HG03175 (cell line): ENCODE measurements around the gene MCC.
A peak's percentile ranks its signal among the peaks of the same experiment; 100 is the strongest.

Experiments
- ATAC-seq: cut with Tn5 transposase; IDR thresholded peaks from one replicate; pipeline ENCODE4 v1.9.1; 2021; ENCODE audit warnings: mild to moderate bottlenecking, moderate library complexity; ENCODE audit not compliant: unreplicated experiment

MCC gene

DNA sequence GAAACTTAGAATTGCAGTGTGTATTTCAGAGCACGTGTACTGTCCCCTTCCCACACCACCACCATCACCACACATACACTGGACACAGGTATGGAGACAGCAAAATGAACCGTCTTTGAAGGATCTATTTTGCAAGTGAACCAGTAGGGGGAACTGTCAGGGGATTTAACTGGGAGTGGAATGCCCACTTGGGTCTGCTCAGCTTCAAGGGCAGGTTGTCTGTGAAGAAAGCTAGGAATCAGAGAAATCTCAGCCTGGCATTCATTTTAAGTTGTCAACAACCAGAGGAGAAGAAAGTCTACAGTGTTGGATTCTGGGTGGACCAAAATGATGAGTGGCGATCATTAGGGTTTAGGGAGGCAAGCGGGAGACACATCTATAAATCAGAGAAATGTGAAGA is 364.6 kb downstream of the MCC start:
- no peak for ATAC-seq

DNA sequence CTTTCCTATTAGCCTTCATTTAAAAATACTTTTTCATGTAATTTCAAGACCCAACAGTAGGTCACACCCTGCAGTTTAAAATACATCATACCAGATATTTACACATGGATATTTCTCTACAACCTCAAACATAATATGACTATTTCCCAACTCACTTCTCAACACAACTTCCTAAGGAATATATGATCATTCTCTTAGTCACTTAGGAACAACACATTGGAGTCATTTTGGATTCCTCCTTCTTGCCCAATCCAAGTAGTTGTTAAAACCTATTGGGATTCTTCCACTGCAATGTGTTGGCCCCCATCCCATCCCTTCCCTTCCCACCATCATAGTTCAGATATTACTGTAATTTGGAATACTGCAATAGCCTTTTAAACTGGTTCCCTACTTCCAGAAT is 366.2 kb downstream of the MCC start:
- no peak for ATAC-seq

DNA sequence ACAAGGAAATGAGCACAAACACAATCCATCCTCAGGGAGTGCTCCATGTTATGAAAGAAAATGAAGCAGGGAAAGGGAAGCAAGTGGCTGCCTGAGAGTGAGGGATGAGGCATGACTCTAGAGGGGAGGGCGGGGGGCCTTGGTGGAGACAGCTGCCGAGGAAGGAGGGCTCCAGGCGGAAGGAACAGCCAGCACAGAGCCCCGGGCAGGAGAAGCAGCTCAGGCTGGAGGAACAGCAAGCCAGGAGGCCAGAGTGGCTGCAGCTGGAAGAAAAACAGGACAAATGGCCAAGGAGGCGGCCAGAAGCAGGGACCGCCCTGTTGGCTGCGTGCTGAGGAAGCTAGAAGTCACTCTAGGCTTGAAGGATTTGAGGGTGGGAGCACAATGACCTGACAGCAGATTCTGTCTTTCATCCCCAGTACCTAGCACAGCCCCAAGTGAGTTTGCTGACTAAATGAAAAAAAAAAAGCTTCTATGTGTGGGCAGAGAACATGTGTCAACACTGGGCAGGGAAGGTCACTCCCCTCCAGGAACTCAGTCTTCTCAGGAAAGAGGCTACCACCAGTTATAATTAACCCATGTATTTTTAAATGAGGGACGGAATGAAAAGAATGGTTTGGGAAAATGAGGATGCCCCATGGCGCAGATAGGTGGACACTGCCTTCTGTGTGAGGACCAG is 368.9 kb downstream of the MCC start:
- no peak for ATAC-seq

DNA sequence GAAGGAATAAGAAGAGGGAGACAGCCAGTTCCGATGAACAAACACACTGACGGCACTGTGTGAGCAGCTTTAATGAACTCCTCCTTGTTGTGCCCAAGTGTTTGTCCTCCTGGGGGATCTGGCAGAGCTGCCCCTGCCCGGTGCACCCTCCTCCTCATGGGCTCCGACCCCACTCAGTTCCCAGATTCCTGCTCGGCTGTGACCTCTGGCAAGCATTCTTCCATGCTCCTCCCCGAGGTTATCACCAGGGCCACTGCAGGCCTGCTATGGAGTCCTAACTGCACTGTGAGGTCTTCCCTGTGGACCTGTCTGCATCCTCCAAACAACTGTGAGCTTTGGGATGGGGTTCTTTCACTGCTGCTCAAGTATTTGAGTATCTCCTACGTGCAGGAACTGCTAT is 369.5 kb downstream of the MCC start:
- no peak for ATAC-seq

DNA sequence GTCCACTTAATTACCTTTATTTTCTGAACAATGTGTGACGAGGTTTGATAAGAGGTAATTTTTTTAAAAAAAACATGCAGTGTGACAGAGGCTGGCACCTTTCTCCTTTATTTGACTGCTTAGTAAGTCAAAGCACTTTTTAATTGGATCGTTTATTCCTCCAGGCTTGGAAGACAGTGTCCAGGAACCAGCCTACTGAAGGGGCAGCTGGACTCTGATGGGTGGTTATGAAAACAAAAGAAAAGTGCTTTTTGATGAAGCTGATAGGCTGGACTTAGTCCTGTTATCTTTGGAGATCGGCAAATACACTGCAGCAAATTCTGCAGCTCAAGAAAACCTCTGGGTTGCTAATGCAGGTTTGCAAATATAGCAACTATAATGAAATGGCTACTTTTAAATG is 370.0 kb downstream of the MCC start:
- ATAC-seq, result no peak

DNA sequence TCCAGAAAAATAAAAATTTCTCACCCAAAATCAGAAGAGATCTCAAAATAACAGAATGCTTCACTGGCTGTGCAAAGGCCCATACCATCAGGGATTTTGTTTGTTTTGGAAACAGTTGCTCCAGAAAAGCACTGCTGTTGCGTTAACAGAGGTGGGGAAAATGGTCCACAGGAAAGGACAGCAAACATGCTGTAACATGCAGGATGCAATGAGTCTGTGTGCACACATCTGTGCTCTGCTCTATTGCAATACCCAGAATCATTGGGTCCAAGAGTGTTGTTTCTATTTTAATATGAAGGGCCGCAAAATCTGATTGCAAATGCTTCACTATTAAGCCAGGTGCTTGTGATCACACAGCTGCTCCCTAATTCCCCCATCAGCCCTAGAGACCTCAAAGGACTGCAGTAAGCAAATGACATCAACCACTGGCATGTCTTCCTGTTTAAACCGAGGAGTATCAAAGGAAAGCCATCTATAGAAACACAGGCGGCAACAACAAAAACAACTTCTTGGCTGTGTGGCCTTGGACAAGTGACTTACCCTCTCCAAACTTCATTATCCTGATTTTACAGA is 370.6 kb downstream of the MCC start:
- no peak for ATAC-seq

DNA sequence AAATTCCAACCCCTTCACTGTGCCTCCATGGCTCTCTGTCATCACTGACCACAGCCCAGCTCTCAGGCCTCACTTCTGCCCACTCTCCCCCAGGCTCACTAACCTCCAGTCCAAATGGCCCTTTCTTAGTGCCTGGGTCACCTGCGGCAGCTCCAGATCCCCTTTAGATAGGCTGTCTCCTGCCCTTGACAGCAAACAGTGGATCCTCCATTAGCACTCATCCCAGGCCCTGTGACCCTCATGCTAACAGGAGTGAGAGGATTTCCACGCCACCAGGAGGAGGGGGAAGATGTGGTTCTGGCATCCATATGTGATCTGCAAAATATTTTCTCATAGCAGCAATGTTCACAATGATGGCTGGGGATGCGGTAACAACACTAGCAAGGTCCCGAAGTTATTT is 372.3 kb downstream of the MCC start:
- no peak for ATAC-seq

DNA sequence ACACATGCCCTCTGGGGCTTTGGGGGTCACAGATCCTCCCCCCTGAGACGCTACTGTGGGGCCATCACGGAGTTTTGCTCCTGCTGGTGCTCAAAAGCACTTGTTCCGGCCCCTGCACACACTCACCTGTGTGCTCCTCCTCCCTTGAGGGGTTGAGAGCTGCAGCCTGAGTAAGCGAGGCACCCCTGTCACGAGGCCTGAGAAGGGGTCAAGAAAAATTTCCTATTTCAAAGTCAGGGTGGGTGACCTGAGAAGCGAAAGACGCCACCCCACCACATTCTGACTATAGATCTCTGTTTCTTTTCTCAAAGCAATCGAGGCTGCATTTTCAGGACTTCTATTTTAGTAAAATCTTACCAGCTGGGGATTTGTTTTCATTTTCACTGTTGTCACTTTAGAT is 373.2 kb downstream of the MCC start:
- peak; percentile 66 for ATAC-seq

DNA sequence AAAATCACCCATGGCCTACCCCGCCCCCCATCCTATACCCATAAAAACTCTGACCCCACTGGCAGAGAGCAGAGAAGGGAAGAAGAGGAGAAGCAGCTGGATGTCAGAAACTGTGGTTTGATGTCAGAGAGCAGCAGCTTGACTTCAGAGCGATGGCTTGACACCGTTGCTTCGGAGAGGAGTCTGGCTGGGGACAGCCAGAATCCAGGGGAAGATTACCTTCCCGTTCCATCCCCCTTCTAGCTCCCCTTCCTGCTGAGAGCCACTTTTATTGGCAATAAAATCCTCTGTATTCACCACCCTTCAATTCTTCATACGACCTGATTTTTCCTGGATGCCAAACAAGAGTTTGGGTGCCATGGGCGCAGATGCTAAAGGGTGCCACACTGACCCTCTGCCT is 373.7 kb downstream of the MCC start:
- no peak for ATAC-seq

DNA sequence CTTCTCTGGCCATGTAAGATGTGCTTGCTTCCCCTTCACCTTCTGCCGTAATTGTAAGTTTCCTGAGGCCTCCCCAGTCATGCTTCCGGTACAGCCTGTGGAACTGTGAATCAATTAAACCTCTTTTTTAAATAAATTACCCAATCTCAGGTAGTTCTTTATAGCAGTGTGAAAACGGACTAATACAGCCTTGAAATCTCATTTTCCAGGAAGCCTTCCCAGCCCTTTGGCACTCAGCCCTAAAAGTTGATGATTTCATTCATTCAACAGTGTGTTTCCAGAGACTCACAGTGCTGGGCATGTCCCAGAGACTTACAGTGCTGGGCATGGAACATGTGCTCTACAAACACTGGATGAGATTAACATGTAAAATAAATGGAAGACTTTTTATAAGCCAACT is 375.8 kb downstream of the MCC start:
- no peak for ATAC-seq

DNA sequence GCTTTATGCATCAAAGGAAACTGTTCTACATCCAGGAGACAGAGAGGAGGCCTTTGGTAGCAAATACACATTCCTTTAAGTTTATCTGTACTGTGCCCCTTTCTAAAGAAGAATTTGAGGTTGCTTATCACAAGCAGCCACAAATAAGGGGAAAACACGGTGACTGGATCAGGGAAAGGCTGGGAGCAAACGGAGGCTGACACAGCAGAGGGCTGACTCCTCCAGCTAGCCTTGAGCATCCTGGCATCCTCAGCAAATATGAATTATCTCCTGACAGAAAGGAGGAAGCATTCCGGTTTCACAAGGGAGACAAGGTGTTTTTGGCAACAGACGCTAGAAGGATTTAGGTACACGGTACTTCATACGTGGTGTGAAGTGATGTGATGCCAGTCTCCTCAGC is 378.1 kb downstream of the MCC start:
- ATAC-seq, result no peak

DNA sequence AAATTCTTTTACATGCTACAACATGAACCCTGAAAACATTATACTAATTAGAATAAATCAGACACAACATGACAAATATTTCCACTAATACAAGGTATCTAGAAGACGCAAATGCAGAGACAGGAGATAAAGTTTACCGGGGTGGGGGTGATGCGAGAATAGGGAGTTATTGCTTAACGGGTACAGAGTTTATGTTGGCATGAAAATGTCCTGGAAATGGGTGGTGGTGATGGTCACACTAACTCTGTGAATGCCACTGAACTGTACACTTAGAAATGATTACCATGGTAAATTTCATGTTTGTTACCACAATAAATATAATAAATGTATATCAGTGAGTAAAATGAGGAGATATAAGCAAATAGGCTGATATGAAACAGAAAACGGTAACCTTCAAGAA is 378.9 kb downstream of the MCC start:
- ATAC-seq, result no peak

DNA sequence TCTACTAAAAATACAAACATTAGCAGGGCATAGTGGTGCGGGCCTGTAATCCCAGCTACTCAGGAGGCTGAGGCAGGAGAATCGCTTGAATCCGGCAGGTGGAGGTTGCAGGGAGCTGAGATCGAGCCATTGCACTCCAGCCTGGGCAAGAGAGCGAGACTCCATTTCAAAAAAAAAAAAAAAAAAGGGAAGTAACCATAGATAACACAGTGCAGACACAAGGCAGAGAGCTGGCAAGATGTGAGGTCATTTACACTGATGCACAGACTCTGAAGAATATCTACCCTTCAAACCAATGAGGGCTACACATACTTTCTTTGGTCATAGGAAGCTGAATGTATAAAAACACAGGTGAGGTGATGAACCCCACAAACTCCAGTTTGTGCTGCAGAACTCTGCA is 379.8 kb downstream of the MCC start:
- no peak for ATAC-seq

DNA sequence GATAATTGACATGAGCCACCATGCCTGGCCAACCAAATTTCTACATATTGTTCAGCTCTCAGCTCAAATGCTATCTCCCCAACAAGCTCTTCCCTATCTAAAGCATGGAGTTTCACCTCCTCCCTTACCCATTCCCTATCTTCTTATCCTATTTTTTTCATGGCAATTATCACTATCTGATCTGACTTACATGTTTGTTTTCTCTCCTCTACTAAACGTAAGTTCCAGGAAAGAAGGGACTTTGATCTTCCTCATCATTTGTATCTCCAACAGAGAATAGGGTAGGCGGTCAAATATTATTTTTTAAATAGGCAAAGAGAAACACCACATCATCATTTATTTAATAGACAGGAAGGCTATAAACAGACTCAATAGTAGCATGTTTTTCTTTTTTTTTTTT is 381.4 kb downstream of the MCC start:
- ATAC-seq, result no peak

DNA sequence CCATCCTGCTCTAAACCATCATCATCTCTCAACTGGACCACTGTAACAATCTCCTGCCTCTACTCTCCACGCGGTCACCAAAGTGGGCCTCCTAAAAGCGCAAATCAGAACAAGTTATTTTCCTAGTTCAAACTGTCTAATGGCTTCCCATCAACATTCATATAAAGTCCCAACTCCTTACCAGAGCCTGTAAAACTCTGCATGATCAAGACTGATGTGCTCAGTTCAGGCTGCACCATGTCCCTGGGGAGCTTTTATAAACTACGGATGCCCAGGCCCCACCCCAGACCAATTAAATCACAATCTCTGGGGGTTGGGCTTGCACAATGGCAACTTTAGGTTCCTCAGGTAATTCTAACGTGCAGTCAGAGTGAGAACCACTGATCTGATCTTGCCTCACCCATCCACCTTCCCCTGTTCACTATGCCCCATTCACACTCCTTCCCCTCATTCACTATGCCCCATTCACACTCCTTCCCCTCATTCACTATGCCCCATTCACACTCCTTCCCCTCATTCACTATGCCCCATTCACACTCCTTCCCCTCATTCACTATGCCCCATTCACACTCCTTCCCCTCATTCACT is 382.5 kb downstream of the MCC start:
- ATAC-seq, result no peak

DNA sequence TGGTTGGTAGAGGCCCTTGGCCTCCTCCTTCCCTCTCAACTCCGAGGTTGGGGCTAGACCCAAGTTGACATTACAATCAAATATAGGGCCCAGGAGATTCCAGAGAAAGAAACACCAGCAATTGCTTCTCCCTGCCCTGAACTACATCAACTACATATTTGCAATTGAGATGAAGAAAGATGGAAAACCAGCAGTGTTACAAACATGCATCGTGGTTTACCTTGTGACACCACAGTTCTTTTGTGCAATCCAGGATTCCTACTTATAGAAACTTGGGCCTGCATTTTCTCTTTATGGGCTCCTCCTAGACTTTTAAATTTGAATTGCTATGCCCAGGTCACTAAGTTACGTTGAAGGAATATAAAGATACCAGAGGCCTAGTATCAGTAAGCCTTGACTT is 384.9 kb downstream of the MCC start:
- ATAC-seq, result no peak

DNA sequence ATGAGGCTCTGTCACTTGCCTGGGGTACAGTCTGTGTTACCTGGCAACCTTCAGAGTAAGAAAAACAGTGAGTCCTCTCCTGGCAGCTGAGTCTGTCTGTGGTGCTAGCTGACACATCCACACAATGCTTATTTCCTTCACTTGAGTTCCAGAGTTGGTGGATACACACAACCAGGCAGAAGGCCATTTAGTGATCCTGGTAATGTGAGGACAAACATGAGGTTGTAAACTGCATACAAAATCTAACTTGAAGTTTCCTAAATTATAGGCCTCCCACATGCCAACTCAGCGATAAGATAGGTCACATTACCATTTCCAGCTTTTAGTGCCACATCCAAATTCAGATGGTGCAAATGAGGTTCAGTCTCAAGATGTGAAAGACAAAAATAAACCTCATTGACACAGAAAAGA is 386.1 kb downstream of the MCC start:
- ATAC-seq, result no peak

DNA sequence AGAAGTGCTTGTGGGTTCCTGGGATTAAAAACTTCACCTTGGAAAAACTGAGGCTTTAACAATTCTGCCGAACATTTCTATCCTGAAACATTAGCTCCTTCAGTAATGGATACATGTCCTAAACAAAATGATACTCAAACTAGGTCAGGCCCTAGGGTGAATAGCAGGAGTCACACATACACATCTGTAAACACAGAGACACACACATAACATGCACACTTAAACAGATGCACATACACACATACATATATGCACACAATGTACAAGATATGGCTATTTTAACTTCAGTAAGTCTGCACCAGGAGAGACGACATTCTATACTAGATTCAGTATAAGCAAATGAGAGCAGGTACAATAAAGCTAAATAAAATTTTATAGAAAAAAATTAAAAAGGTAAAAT is 387.3 kb downstream of the MCC start:
- ATAC-seq, result no peak

DNA sequence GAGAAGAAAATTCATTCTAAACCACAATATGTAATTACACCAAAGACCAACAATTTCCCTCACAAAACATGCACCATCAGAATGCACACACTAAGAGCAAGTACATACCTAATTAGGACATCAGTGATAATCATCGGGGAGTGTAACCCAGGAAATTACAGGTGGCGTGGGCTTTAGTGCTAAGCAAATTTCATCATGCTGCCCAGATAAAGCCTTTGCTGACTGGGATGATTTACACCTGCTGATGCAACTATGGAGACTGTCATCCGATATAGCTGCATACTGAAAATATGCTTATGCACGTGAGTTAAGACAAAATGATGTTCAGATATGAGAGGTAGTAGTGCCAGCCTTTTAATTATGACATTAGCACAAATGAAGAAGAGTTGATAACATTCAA is 388.4 kb downstream of the MCC start:
- no peak for ATAC-seq

DNA sequence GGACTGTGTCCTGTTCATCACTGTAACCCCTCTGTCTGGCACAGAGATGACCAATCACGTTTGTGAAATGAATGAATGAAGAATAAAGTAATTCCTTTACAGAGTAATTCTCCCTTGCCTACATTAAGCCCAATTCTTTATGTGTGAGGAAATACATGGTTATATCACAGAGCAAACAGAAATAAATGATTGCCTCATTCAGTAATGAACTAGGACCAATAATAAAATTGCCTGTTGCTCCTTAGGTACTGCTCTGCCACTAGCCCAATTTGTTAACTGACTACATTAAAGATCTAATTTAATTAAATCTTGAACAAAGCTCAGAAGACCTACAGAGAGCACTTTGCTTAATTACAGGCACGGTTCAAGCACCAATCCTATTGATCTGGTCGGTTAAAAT is 389.9 kb downstream of the MCC start:
- ATAC-seq, result no peak

DNA sequence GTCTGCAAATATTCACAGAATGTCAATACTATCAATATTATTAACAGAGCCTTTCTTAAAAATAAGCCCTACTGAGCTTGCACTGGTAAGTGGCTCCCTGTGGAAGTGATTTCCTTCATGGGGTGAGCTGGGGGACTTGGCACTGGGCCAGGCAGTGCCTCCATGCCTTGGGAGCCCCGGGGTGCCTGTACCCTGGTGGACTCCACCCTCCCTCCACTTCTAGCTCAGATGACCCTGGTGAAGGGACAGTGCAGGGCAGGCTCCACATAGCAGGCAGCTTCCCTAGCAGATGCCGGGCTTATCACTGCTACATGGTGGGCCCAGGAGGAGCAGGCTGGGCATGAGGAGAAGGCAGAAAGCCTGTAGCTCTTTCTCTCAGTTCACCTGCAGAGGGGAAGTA is 392.4 kb downstream of the MCC start:
- ATAC-seq, result no peak

DNA sequence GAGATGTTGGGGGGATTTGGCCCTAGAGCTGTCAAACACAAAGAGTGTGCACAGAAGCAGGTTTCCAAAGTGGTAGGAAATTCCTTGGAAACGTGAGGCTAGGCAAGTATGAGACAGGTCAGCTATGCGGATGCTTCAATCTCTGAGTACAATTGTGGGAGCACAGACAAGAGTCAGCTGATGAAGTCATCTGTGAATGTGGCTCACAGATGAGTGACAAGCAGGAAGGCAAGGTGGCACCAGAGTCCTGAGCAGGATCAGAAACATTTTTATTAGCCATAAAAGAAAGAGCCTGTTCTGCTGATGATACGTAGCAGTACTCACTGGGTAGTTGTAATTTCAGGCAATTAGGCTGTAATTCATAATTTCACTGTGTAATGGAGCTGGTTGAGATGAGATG is 394.7 kb downstream of the MCC start:
- ATAC-seq, result no peak

DNA sequence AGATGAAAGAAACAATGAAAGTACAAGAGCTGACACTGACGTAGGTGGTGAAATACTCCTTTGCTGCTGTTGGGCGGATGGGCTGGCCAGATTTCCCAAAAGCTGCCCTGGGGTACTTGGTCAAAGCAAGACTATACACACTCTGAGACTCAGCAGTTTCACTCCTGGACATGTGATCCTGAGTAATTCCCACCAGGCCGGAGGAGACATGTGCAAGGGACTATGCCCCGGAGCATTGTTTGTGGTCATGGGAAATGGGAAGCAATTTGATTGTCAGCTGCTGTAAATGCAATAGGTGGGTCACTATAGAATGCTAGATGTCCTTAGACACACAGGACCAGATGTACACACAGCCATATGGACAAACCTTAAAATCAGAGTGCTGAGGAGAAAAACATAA is 395.6 kb downstream of the MCC start:
- no peak for ATAC-seq
